A673 (cell line): ENCODE results near the gene TP53I3.

ENCODE experiments used
- CTCF ChIP-seq: fragments of 300-800, 200-600 bp; sonication (generic); conservative IDR thresholded peaks from 2 replicates; pipeline ENCODE4 v1.5.1; 2017; ENCODE audit warnings: low read depth, mild to moderate bottlenecking, antibody characterized with exemption, low read length, moderate library complexity, mixed read lengths
- EZH2 ChIP-seq: fragments of 200-600 bp; sonication (generic); IDR thresholded peaks from 2 replicates; pipeline ENCODE4 v1.6.1; 2017; ENCODE audit warnings: borderline replicate concordance, low read depth, mild to moderate bottlenecking, mixed read lengths, antibody characterized with exemption, low read length; ENCODE audit not compliant: poor library complexity, severe bottlenecking

GRCh38 chr2:24106786-24107185, 22.2 kb upstream of the TP53I3 start:
- TF ChIP-seq CTCF: no peak
- no peak for TF ChIP-seq EZH2
